Measurements from ENCODE around the gene KLK11.

The KLK11 gene

DNA sequence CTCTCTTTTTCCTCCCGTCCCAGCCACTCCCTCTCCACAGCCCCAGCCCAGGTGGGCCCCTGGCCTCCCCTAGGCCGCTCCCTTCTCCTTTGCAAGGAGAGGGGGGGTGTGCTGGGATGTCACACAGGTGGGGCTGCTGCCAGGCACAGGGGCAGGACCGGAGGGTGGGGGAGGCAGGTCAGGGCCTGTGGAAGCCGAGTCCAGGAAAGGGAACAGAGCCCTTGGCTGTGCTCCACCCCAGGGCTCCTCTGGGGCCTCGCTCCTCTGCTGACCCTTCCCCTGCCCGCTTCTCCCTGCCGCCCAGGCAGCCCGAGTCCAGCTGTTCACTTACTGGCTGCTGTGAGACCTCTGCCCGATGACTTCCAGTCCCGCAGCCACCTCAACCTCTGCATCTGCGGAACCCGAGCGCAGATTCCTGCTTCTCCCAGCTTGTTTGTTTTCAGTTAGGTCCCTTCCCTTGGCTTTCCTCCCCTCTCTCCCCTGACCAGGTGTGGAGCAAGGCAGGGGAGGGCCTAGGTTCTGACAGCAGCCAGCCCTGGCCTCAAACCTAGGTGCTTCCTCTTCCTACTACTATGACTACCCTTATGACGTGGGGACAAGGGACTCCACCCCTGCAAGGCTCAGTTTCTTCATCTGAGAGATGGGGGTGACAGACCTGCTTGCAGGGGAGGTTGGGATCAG, 850 bp upstream of the KLK11 start:
- DNase-seq, result no peak

DNA sequence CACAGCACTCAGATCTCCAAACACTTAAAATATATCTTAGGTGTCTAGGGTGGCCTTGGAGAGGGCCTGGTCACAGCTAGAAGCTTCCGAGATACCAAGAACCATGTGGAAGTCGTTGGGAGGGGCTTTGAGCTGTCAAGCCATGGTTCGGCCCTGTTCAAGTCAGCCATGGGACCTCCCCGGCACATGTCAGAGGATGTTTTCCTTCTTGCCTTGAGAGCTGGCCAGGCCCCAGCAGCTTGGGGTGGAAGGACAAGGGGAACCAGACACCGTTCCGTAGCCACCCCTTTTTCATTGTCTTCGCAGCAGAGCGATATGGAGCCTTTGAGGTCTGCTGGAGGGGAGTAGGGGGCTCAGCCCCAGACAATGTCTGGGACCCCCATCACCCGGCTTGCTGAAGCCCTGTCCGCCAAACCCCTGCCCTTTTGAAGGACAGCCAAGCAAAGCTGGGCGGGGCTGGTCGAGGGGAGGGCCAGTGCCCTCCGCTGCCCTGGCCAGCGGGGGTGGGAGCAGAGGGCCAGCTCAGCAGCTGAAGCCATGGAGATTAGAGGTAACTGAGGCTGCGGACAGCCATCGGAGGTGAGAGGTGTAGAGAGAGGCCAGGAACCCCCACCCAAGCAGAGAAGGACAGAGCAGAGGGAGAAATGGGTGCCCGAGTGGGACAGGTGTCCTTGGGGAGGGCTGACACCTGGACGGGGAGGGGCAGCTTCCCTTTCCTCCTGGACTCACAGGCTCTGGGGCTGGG, 435 bp downstream of the KLK11 start:
- DNase-seq, result no peak

DNA sequence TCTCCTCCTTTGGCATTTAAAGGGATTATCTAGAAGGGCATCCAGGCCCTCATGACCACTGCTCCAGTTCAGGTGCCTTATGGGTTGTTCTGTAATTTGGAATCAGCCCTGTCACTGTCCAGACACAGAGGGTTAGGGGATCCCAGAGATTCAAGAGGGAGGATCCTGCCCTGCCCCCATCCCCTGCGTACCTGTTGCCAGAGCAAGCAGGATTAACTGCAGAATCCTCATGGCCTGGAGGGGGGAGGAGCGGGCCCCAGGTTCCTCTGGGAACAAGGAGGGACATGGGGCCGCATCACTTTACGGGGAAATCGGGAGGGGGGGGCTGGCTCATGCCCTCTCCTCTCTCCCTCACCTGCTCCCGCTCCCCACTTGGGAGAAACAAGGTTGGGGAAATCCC, 1.0 kb downstream of the KLK11 start:
- no peak for DNase-seq

DNA sequence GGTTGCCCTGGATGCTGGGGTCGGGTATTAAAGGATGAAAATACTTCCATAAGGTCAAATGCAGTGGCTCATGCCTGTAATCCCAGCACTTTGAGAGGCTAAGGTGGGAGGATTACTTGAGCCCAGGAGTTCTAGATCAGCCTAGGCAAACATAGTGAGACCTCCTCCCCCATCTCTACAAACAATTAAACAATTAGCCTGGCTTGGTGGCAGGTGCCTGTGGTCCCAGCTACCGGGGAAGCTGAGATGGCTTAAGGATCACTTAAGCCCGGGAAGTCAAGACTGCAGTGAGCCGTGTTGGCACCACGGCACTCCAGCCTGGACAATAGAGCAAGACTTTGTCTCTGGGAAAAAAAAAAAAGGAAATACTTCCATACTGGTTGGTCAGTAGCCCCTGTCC, 1.5 kb downstream of the KLK11 start:
- DNase-seq, result no peak

DNA sequence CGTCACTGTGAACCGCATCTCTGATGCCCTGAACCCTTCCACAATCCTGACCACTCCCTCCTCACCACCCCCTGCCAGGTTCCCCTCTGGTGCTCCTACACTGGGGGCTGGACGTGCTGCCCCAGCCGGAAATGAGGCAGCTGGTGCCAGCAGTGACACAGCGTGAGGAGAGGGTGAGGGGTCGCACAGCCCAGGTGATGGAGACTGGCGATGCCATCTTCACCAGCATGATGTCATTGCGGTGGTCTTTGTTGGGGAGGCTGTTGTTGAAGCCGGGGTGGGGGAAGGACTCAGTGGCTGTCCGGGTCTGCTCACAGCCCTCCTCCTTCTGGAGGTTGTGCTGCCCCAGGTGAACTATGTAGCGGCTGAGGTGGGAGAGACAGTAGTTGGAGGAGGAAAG, 2.5 kb downstream of the KLK11 start:
- no peak for DNase-seq

DNA sequence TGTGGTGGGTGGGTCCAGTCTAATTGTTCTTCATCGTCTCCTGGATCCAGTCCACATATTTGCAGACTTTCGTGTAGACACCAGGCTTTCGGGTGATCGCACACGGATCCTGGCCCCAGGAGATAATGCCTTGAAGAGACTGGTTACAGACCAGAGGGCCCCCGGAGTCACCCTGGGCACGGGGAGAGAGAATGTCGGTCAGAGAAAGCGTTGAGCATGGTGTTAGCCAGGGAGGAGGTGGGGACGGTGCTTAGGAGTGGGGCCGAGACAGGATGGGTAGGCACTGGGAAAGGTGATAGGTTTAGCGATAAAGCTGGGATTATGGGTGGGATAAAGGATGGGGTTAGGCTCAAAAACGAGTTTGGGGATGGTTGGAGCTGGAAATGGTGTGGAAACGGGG, 3.9 kb downstream of the KLK11 start:
- DNase-seq, result no peak

DNA sequence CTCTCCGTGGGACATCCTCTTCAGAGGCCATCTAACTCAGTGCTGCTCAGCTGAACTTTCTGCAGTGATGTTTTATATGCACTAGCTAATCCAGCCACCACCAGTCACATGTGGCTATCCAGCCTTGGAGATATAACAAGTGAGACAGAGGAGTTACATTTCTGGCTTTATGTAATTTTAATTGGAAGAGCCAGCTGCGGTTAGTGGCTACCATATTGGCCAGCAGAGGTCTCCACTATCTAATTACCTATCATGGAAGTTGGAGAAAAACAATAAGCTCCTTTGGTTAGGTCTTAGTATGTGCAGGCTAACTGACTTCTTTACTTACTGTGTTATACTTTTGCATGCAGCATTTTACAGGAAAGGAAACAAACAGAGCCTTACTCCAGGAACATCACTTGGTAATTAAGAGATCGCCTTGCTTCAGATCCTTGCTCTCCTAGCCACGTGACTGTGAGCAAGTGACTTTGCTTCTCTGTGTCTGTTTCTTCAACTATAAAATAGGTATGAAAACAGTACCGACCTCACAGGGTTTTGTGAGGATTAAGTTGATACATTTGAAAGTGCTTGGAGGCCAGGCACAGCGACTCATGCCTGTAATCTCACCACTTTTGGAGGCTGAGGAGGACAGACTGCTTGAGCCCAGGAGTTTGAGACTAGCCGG, 5.3 kb downstream of the KLK11 start:
- peak; percentile 19 for DNase-seq

DNA sequence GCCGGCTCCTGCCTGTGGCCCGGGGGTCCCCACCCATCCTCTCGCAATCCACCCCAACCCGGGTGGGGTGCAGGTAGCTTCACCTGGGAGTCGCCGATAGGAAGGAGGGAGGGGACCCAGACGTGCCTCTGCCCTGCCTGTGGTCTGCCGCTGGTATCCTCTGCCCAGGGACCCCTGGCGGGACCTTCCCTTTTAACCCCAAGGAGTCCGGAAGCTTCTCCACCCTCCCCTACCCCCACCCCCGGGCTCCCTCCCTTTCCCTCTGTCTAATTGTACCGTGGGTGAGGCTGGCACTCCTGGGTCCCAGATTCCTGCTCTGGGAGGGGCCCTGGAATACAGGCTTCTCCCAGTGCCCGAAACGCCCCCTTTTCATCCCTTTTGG, 6.9 kb downstream of the KLK11 start, which contains the start of gene KLK10:
Gene KLK10, minus strand, starts transcription at position 166 of the 382 bp plus-strand sequence. CDS start 579 bp downstream, outside the sequence.
- no peak for DNase-seq

DNA sequence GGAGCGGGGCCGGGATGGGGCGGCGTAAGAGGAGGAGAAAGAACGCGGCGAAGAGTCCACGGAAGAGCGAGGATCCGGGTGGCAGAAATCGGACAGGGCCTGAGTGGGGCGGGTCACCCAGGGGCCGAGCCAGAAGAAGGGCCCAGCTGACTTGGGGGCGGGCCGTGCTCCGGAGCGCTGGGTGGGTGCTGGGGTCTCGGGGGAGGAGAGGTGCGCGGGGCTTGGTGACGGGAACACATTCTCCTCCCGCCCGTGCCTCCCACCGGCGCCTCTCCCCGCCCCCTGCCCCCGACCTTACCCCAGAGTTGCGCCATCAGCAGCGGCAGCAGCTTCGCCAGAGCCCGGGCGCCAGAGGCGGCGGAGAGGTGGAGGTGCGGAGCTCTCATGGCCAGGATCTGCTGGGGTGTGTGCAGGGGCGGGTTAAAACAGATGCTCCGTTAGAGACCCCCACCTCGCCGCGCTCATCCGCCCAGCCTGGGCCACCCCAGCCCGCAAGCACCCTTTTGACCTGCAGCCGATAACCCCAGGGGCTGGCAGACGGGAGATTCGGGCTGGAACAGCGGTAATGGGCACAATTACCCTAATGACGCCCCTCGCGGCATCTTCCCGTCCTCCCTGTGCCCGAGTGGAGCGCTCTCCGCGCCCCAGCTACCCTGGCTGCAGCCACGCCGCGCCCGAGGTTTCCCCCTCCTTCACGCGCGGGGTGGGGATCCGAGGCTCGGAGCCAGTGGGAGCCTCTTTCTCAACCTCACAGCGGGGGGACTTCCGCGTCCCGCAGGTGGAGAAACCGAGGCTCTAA, 7.5 kb downstream of the KLK11 start:
- no peak for DNase-seq

DNA sequence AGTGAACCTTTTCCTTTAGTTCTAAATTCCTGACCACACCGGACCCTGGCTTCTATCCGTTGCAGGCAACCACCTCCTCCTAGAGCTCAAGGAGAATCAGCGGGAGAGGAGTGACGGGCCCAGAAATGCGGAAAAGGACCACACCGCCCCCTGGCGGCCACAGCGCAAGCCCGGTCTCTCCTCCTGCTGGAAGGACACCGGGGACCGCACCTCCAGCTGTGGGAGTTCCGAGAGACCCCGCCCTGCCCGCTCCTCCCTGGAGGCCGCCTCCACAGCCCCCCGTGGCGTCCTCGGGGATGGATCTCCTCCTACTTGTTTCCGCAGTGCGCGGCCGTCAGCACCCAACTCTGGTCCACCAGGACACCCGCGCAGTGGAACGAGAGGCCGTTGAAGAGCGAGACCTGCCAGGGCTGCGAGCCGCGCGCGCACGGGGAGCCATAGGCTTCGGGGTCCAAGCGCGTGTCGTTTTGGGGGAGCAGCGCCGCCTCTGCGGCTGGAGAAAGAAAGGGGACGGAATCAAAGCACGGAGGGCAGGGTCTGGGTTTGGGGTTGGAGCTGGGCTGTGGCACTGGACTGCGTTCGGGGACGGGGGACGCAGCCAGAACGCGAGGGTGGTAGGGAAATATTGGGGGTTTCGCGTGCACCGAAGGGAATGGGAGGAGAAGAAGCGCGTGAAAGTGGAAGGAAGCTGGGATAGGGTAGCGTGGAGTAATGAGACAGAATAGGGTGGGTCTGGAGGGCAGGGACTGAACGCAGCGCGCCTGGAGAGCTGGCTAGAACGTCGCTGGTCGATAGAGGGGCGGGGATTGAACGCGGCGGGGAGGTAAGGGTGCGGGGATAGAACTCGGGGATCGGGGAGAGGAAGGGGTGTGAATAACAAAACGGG, 9.4 kb downstream of the KLK11 start:
- peak; percentile 24 for DNase-seq

DNA sequence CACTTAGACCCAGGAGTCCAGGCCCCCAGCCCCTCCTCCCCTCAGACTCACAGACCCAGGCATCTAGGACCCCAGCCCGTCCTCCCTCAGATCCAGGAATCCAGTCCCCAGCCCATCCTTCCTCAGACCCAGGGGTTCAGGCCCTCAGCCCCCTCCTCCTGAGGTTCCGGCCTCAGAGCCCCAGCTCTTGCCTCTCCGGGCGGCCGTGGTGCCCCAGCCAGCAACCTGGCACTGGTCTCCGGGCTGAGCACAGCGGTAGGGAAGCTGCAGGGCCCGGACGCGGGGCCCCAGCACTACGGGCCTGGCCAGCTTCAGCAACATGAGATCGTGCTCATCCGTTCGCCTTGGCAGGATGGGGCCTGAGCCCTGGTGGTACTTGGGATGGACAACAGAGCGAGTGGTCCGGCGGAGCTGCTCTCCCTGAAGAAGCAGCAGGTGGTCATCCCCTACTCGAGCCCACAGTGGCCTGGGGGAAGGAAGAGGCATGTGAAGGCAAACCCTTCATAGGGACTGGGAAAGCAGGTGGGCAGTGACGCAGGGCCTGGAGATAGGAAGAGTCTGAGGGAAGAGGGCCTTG, 10.6 kb downstream of the KLK11 start:
- no peak for DNase-seq

DNA sequence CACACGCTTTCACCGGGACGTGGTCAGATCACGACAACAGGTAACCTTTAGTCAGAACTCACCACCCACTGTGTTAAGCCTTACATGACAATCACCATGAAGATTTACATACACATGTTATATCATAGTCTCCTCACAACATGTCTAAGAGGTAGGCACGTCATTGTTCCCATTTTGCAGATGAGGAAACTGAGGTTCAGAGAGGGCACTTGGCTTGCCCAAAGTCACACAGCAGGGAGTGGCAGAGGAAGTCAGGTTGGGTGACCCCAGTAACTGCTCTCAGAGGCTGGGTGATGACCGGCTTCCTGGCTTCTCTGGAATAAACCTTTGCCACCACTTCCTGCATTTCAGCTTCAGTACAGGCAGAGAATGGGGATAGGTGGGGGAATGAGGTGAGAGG, 12.2 kb downstream of the KLK11 start:
- DNase-seq, result no peak

DNA sequence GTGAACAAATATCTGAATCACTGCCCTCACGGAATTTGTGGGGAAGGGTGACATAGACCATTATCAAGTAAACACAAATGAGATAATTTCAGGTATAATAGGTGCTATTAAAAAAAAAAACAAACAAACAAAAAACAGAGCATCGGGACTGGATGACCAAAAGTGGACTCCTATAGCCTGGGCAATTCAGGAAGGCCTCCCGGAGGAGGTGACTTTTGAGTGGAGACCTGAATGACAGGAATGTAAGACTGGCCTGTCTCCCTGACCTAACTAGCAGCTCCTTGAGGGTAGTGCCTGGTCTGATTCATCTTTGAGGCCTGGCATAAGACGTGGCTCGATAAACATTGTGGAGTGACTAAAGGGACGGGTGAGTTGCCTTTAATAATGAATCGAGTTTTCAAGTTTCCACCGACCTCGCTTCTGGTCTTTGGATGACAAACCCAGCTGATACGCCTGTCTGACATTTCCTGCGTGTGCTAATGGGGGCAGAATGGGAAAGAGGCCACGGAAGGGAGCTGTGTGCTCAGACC, 13.7 kb downstream of the KLK11 start:
- DNase-seq, result no peak

DNA sequence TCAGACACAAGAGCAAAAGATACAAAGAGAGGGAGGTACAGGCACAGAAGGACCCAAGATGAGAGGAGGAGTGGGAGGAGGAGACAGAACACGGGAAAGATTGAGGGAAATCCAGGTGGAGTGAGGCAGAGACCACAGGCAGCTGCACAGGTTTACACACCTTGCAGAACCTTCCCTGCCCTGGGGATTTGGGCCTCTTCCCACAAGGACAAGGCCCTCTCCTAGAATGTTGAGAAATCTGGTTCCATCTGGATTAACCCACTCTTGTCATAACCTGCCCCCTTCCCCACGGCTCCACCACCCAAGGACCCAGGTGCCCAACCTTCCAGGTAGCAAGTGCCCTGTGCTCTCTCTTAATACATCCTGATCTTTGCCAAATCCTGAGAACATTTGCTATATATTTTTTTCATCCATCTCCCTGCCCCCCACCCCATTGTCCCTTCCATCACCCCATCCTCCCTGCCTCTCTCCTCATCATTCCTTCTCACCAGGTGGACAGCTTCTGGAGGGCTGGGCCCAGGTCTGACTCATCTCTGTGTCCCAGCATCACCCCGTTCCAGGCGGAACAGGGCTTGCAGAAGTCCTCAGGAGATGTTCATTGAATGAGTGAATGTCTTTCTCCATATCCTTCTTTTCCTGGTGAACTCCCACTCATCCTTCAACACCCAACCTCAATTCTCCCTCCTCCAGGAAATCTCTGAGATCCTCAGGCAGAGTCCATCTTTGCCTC, 16.2 kb downstream of the KLK11 start:
- DNase-seq, result no peak

DNA sequence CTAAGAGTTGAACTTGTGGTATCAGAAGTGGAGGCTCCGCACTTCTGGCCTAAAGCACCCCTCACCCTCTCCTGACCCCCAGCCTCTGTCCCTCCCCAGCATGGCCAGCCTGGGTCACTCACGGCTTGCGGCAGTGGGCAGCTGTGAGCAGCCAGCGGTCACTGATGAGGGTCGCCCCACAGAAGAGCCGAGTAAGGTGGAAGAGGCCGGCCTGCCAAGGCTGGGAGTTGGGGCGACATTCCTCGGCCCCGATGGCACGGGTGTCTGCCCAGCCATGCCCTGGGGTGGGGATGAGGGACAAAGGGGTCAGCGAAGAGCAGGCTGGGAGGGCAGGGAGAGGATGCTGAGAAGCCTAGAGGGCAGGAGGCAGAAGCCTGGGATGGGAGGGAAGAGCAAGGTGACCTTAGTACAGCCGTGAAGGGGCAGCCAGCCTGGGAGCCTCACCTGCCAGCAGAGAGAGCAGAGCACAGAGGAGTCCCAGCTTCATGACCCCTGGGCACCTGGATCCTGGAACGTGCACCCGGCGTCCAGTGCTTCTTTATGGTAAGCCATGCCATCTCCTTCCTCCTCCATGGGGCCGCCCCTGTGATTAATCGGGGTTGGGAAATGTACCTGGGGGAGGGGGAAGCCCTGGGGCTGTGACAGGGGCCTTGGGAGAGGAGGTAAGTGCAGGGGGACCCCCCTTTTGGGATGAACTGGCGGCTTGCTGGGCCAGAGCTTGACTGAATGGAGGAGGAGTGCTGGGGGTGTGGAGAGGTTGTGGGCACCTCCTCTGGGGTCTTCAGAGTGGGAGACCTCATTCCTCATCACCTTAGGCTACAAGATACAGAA, 17.1 kb downstream of the KLK11 start:
- DNase-seq, result no peak

DNA sequence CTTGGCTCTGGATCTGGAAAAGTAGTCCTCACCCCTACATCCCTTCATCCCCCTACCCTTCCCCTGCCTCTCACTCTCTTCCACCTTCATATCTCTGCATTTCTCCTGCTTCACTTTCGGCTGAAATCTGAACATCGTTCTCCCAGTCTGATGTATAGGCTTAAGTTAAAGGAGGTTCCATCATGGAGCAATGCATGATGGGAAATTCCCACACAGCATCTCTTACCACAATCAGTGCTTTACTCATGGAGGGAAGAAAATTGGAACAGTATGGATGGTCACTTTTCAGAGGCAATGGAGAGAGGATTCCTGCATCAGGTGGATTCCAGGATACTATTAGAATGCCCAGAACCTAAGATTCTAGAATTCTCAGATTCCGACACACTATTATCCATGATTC, 18.9 kb downstream of the KLK11 start:
- DNase-seq, result no peak

DNA sequence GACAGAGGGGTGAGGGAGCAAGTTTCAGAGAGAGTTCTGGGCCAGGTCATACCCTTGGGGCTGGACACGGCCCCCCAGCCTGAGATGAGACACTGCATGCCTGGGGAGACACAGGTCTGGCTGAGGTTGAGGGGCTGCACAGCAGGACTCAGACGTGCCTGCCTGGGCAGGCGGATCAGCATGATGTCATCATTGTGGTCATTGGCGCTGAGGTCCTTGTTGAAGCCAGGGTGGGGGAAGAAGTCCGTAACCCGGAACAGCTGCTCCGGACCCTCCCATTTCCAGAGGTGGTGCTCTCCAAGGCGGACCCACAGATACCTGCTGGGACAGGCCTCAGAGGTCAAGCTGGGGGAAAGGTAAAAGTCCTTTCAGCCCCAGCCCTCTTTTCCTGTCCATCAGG, 20.0 kb downstream of the KLK11 start:
- DNase-seq, result no peak

DNA sequence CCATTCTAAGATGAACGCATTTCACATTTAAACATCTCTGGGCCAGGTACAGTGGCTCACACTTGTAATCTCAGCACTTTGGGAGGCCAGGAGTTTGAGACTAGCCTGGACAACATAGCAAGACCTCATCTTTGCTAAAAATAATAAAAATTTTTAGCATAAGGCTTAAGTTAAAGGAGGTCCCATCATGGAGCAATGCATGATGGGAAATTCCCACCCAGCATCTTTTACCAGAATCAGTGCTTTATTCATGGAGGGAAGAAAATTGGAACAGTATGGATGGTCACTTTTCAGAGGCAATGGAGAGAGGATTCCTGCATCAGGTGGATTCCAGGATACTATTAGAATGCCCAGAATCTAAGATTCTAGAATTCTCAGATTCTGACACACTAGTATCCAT, 21.2 kb downstream of the KLK11 start:
- DNase-seq, result no peak

DNA sequence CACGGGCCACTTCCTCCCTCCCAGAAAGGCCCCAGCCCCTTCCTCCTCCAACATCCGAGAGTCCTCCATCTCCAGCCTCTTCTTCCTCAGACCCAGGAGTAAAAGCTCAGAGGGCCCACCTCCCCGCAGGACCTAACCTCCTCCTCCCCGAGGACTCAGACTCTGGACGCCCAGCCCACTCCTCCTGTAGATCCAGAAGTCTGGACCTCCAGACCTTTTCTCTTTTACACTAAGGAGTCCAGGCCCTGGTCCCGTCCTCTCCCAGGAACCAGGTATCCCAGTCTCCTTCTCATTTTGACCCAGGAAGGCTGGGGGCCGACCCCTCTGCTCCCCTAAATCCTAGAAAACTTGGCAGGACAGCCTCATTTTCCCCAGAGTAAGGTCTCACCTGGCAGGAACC, 23.1 kb downstream of the KLK11 start:
- DNase-seq, result no peak
